Uterus (tissue), 2 donors: ENCODE results near the gene SERPINA12.

Source experiments
- POLR2A ChIP-seq, 2 donors: fragments of 450-650 bp; IDR thresholded peaks; one replicate each; pipeline ENCODE4 v1.6.1; 2016; ENCODE audit warnings: antibody characterized with exemption in 2 of 2, mild to moderate bottlenecking in 1 of 2, moderate library complexity in 1 of 2
- TF ChIP-seq, protein P1 (sequence below), 4 experiments: fragments of 200-600 bp in 2 of 4; fragments of 450-650 bp in 2 of 4; sonication (generic) in 2 of 4; IDR thresholded peaks; one replicate each; pipeline ENCODE4 v1.5.1; 2016 to 2019; ENCODE audit warnings: antibody characterized with exemption in 4 of 4, mild to moderate bottlenecking in 2 of 4, moderate library complexity in 1 of 4

DNA sequence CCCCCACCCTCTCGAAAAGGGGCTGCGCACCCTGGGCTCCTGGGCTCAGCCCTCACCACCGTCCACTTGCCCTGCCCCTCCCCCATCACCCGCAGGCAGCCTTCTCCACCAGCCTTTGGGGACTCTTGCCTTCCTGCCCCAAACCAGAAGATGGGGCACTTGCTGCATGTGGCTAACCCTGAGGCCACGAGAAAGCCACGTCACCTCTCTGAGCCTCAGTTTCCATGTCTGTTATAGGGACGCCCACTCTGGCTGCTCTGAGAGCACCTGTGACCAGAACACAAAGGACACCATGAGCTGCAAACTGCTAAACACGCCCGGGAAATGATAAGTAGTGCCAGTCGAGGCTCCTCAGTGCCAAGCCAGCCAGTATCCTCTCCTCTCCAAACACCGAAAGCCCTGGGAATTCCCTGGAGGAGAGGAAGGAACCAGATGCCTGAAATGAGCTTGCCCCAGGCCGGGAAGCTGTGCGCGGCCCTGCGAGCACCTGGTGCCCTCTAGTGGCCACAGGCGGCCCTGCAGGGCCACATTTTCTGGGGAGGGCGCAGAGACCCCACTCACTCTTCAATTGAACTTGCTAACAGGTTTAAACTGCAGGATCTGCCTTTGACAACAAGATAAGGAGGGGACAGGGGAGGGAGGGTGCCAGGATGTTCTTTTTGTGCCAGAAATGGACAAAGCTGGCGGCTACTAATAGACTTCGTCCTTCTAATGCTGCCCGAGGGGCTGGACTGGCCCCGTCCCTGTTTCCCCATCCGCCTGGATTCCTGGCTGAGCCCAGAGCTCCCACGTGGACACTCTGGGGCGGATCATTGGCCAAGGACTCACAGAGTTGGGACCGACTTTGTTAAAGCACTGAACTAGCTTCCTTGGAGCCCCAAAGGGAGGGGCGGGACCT, 23.1 kb downstream of the SERPINA12 start:
- TF ChIP-seq, protein P1, sequence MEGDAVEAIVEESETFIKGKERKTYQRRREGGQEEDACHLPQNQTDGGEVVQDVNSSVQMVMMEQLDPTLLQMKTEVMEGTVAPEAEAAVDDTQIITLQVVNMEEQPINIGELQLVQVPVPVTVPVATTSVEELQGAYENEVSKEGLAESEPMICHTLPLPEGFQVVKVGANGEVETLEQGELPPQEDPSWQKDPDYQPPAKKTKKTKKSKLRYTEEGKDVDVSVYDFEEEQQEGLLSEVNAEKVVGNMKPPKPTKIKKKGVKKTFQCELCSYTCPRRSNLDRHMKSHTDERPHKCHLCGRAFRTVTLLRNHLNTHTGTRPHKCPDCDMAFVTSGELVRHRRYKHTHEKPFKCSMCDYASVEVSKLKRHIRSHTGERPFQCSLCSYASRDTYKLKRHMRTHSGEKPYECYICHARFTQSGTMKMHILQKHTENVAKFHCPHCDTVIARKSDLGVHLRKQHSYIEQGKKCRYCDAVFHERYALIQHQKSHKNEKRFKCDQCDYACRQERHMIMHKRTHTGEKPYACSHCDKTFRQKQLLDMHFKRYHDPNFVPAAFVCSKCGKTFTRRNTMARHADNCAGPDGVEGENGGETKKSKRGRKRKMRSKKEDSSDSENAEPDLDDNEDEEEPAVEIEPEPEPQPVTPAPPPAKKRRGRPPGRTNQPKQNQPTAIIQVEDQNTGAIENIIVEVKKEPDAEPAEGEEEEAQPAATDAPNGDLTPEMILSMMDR (IDR thresholded peaks at IDR 0.05), result peak; percentile 78 to 96 (median 82)
- TF ChIP-seq POLR2A (IDR thresholded peaks at IDR 0.05), result no peak
